ENCODE measurements around the gene PHYKPL.

DNA sequence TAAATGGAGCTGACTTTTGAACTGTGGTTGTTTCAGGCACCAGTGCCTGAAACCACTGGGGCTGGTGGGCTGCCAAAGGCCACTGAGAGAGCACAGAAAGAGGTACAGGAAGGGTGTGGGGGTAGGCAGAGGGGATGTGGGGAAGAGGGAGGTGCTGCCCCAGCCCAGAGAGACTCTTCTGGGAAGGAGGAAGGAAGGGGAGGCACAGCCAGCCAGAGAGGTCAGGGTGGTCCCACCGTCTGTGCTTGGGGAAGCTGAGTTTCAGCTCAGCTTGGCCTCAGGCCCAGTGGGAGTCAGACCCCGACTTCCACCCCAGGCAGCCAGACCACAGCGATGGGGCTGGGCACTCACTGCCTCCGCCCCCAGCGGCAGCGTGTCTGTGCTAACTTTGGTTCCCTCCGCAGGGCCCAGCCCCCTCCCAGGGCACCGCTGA, 8.6 kb upstream of the PHYKPL start:
- TF ChIP-seq GATA2 (IDR thresholded peaks at IDR 0.05; ENCODE audit: low read depth, low read length), result no peak
- TF ChIP-seq GATA3 (IDR thresholded peaks at IDR 0.05; ENCODE audit: low read depth, low read length), result no peak

Data from SH-SY5Y (cell line).